HepG2 (cell line): ENCODE data around the gene NIFK. TPM values are rescaled to one million over a fixed set of nuclear protein-coding genes. Genes with fewer than 3 reads are reported as not detected.

Experiments
- ARNTL ChIP-seq: sonication (generic); formaldehyde crosslinking; IDR thresholded peaks from 2 replicates; pipeline ENCODE4 v1.4.0; 2020; ENCODE audit warnings: mild to moderate bottlenecking, missing genetic modification reagents
- FLYWCH1 ChIP-seq: sonication (generic); formaldehyde crosslinking; IDR thresholded peaks from 2 replicates; pipeline ENCODE4 v1.8.1; 2023; ENCODE audit warnings: mild to moderate bottlenecking, missing genetic modification reagents
- MAFG ChIP-seq: sonication (generic); formaldehyde crosslinking; IDR thresholded peaks from 2 replicates; pipeline ENCODE4 v1.5.1; 2020; ENCODE audit warnings: mild to moderate bottlenecking, missing genetic modification reagents
- NFATC3 ChIP-seq: sonication (generic); formaldehyde crosslinking; IDR thresholded peaks from 2 replicates; pipeline ENCODE4 v1.5.1; 2020; ENCODE audit warnings: mild to moderate bottlenecking, missing genetic modification reagents
- NFKB2 ChIP-seq: sonication (generic); formaldehyde crosslinking; IDR thresholded peaks from 2 replicates; pipeline ENCODE4 v1.4.0; 2020; ENCODE audit warnings: missing genetic modification reagents, borderline replicate concordance
- PPARG ChIP-seq: conservative IDR thresholded peaks from 2 replicates; pipeline ENCODE4 v1.6.1; 2016; ENCODE audit warnings: missing biosample characterization, missing genetic modification reagents
- ZBTB44 ChIP-seq: sonication (generic); formaldehyde crosslinking; IDR thresholded peaks from 2 replicates; pipeline ENCODE4 v1.4.0; 2020; ENCODE audit warnings: missing genetic modification reagents
- ZNF138 ChIP-seq: sonication (generic); formaldehyde crosslinking; IDR thresholded peaks from 2 replicates; pipeline ENCODE4 v1.5.0; 2020; ENCODE audit warnings: mild to moderate bottlenecking, low read depth, missing genetic modification reagents
- ZNF256 ChIP-seq: sonication (generic); formaldehyde crosslinking; conservative IDR thresholded peaks from 2 replicates; pipeline ENCODE4 v1.4.0; 2020; ENCODE audit warnings: missing genetic modification reagents
- ZNF496 ChIP-seq: sonication (generic); formaldehyde crosslinking; IDR thresholded peaks from 2 replicates; pipeline ENCODE4 v1.8.1; 2023; ENCODE audit warnings: mild to moderate bottlenecking, moderate library complexity, missing genetic modification reagents; ENCODE audit not compliant: insufficient replicate concordance
- ZNF766 ChIP-seq: sonication (generic); formaldehyde crosslinking; IDR thresholded peaks from 2 replicates; pipeline ENCODE4 v1.5.0; 2020; ENCODE audit warnings: missing genetic modification reagents, borderline replicate concordance
- ZNF800 ChIP-seq: sonication (generic); formaldehyde crosslinking; IDR thresholded peaks from 2 replicates; pipeline ENCODE4 v1.4.0; 2020; ENCODE audit warnings: missing genetic modification reagents
- ZNF816 ChIP-seq: sonication (generic); formaldehyde crosslinking; IDR thresholded peaks from 2 replicates; pipeline ENCODE4 v1.8.0; 2022; ENCODE audit warnings: missing genetic modification reagents, mild to moderate bottlenecking, borderline replicate concordance
- ZNF883 ChIP-seq: sonication (generic); formaldehyde crosslinking; IDR thresholded peaks from 2 replicates; pipeline ENCODE4 v1.5.1; 2020; ENCODE audit warnings: mild to moderate bottlenecking, missing genetic modification reagents; ENCODE audit errors: not compliant biosample characterization
- ZSCAN29 ChIP-seq: sonication (generic); formaldehyde crosslinking; conservative IDR thresholded peaks from 2 replicates; pipeline ENCODE4 v1.4.0; 2020; ENCODE audit warnings: mild to moderate bottlenecking, missing genetic modification reagents
- polyA plus RNA-seq, 8 experiments: library from polyadenylated mRNA; depleted of rRNA in 3 of 8; stranded (reverse) in 7 of 8; unstranded in 1 of 8; fragments of >200 nt; fragmentation: Illumina TruSeq in 4 of 8; extraction: Trizol in 4 of 8; gene quantifications; 2 replicates each; pipeline versions ENCODE4 v1.2.1 to v1.2.3, GENCODE V29; 2011 to 2016; ENCODE audit warnings: low read depth in 4 of 8, missing spikeins in 1 of 8, mixed read lengths in 1 of 8; ENCODE audit not compliant: insufficient read depth in 1 of 8
- total RNA-seq, 5 experiments: library from RNA; depleted of rRNA; stranded (reverse); fragments of >200 nt; fragmentation: Illumina TruSeq; extraction: Trizol; gene quantifications; 2 replicates each; pipeline ENCODE4 v1.2.3, GENCODE V29; 2016; ENCODE audit warnings: low read depth in 1 of 5
- TF ChIP-seq, protein P1 (sequence below): sonication (generic); formaldehyde crosslinking; IDR thresholded peaks from 2 replicates; pipeline ENCODE4 v1.4.0; 2020; ENCODE audit warnings: missing genetic modification reagents, borderline replicate concordance
- TF ChIP-seq, protein P2 (sequence below): sonication (generic); formaldehyde crosslinking; conservative IDR thresholded peaks from 2 replicates; pipeline ENCODE4 v1.4.0; 2020; ENCODE audit warnings: mild to moderate bottlenecking, missing genetic modification reagents, moderate library complexity

Gene NIFK
- total and polyA plus RNA-seq, 2 of the 13 experiments (the other 11 are each of a cell fraction or from before 2014, with no cell fraction given), result 19.6 to 105 TPM

DNA sequence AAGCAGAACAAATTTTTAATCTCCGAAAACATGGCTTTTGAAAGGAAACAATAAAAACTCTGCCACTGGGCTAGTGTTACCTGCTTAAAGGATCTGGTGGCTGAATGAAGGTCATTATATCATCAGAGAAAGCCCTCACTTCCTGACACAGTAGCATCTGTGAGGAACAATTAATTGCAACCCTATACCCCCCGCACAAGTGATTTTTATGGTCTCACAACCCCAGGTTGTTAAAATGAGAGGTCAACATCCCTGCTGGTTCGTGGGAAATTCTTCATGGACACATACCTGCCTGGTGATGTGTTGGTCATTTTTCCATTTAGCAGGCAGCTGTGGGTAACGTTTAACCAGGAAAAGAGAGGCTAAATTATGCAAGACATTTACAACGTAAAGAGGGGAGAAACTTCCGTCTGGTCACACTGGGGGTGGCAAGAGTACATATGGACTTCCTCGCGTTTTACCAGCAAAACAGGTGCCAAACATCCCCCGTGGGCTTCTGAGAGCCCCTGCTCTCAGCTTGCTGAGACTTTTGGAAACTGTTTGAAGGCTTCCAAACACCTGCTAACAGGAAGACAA lies 29.2 kb downstream of the NIFK start (continued):
- TF ChIP-seq PPARG (CRISPR knock-in tag) (0 out of 2 replicates have a peak, but pooled peaks have one; percentile 7), MAFG (CRISPR knock-in tag) (no peak), ZNF766 (CRISPR knock-in tag) (no peak), ZNF256 (CRISPR knock-in tag) (no peak), FLYWCH1 (no peak), ZSCAN29 (CRISPR knock-in tag) (no peak), NFATC3 (CRISPR knock-in tag) (no peak), NFKB2 (CRISPR knock-in tag) (no peak), ARNTL (CRISPR knock-in tag) (no peak), ZNF816 (CRISPR knock-in tag) (no peak), ZNF800 (no peak), ZNF496 (CRISPR knock-in tag) (no peak), ZBTB44 (CRISPR knock-in tag) (no peak), ZNF883 (CRISPR knock-in tag) (no peak), ZNF138 (CRISPR knock-in tag) (no peak)
- TF ChIP-seq, protein P1, sequence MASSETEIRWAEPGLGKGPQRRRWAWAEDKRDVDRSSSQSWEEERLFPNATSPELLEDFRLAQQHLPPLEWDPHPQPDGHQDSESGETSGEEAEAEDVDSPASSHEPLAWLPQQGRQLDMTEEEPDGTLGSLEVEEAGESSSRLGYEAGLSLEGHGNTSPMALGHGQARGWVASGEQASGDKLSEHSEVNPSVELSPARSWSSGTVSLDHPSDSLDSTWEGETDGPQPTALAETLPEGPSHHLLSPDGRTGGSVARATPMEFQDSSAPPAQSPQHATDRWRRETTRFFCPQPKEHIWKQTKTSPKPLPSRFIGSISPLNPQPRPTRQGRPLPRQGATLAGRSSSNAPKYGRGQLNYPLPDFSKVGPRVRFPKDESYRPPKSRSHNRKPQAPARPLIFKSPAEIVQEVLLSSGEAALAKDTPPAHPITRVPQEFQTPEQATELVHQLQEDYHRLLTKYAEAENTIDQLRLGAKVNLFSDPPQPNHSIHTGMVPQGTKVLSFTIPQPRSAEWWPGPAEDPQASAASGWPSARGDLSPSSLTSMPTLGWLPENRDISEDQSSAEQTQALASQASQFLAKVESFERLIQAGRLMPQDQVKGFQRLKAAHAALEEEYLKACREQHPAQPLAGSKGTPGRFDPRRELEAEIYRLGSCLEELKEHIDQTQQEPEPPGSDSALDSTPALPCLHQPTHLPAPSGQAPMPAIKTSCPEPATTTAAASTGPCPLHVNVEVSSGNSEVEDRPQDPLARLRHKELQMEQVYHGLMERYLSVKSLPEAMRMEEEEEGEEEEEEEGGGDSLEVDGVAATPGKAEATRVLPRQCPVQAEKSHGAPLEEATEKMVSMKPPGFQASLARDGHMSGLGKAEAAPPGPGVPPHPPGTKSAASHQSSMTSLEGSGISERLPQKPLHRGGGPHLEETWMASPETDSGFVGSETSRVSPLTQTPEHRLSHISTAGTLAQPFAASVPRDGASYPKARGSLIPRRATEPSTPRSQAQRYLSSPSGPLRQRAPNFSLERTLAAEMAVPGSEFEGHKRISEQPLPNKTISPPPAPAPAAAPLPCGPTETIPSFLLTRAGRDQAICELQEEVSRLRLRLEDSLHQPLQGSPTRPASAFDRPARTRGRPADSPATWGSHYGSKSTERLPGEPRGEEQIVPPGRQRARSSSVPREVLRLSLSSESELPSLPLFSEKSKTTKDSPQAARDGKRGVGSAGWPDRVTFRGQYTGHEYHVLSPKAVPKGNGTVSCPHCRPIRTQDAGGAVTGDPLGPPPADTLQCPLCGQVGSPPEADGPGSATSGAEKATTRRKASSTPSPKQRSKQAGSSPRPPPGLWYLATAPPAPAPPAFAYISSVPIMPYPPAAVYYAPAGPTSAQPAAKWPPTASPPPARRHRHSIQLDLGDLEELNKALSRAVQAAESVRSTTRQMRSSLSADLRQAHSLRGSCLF (CRISPR knock-in tag), result no peak
- TF ChIP-seq, protein P2, sequence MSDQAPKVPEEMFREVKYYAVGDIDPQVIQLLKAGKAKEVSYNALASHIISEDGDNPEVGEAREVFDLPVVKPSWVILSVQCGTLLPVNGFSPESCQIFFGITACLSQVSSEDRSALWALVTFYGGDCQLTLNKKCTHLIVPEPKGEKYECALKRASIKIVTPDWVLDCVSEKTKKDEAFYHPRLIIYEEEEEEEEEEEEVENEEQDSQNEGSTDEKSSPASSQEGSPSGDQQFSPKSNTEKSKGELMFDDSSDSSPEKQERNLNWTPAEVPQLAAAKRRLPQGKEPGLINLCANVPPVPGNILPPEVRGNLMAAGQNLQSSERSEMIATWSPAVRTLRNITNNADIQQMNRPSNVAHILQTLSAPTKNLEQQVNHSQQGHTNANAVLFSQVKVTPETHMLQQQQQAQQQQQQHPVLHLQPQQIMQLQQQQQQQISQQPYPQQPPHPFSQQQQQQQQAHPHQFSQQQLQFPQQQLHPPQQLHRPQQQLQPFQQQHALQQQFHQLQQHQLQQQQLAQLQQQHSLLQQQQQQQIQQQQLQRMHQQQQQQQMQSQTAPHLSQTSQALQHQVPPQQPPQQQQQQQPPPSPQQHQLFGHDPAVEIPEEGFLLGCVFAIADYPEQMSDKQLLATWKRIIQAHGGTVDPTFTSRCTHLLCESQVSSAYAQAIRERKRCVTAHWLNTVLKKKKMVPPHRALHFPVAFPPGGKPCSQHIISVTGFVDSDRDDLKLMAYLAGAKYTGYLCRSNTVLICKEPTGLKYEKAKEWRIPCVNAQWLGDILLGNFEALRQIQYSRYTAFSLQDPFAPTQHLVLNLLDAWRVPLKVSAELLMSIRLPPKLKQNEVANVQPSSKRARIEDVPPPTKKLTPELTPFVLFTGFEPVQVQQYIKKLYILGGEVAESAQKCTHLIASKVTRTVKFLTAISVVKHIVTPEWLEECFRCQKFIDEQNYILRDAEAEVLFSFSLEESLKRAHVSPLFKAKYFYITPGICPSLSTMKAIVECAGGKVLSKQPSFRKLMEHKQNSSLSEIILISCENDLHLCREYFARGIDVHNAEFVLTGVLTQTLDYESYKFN (CRISPR knock-in tag), result peak; percentile 64; the same call in 1 of the 2 replicates
